HepG2 (cell line): Measurements from ENCODE around the gene GPR17. TPM values are rescaled to one million over a fixed set of nuclear protein-coding genes. Genes with fewer than 3 reads are reported as not detected.

Experiments
- ATAC-seq: fragments of 200-7000 bp; cut with Tn5 transposase; 3 replicates; pipeline ENCODE4 v1.9.1; 2020; ENCODE audit warnings: mild to moderate bottlenecking, moderate library complexity
- BruUV-seq: library from RNA; stranded (reverse); fragments of 400-500 nt; replicated peaks from 2 replicates; lab custom pipeline; 2021; lab: Mats Ljungman, UMichigan
- CTCF ChIA-PET: fragments of 300-600 bp; formaldehyde crosslinking; extraction: SDS; loops from one replicate; lab custom pipeline; 2021; ENCODE audit warnings: low total read pairs, inconsistent platforms, low intra/inter-chr PET ratio; lab: Yijun Ruan, JAX
- POLR2A ChIA-PET: fragments of 350-600 bp; sonication (Branson Sonifier 250); formaldehyde crosslinking; loops from one replicate; lab custom pipeline; 2020; ENCODE audit warnings: antibody characterized with exemption, inconsistent platforms; lab: Yijun Ruan, JAX
- DNase-seq: peaks from one replicate; pipeline ENCODE4 v3.0.0-alpha.2; 2015; ENCODE audit warnings: low spot score
- FAIRE-seq: peaks from 3 replicates; lab custom pipeline; 2011; peaks lifted over from hg19 to GRCh38; lab: Jason Lieb, UNC
- H2AFZ ChIP-seq: one replicate; pipeline ENCODE4 v1.6.1; 2011; ENCODE audit warnings: low read length, inconsistent platforms
- H3K27ac ChIP-seq: fragments of 300-600 bp; 3 replicates; pipeline ENCODE4 v1.8.0; 2011; ENCODE audit warnings: mixed run types, mild to moderate bottlenecking, mixed read lengths, low read length, inconsistent platforms; ENCODE audit not compliant: insufficient read depth; ENCODE audit errors: extremely low read length
- H3K27me3 ChIP-seq, 2 experiments: fragments of 200-600 bp in 1 of 2; 2 replicates in 1 of 2; 3 replicates in 1 of 2; pipeline versions ENCODE4 v1.6.0 to v1.8.0; 2011; ENCODE audit warnings: low read length in 2 of 2, mild to moderate bottlenecking in 2 of 2, moderate library complexity in 2 of 2, inconsistent platforms in 1 of 2; ENCODE audit not compliant: insufficient read depth in 2 of 2, control insufficient read depth in 1 of 2
- H3K36me3 ChIP-seq, 2 experiments: fragments of 200-600 bp in 1 of 2; replicated peaks in 1 of 2; 2 replicates in 1 of 2; 3 replicates in 1 of 2; pipeline versions ENCODE4 v1.5.1 to v1.8.0; 2011; ENCODE audit warnings: low read length in 2 of 2, inconsistent platforms in 1 of 2; ENCODE audit not compliant: insufficient read depth in 2 of 2, control insufficient read depth in 1 of 2
- H3K4me1 ChIP-seq: 2 replicates; pipeline ENCODE4 v1.5.1; 2012; ENCODE audit warnings: low read length, inconsistent platforms; ENCODE audit not compliant: insufficient read depth
- H3K4me2 ChIP-seq: 2 replicates; pipeline ENCODE4 v1.6.0; 2011; ENCODE audit warnings: low read depth, low read length, inconsistent platforms
- H3K4me3 ChIP-seq, 3 experiments: fragments of 200-600 bp in 1 of 3; sonication (generic), shearing (Covaris generic) in 1 of 3; replicated peaks in 1 of 3; 2 replicates each; pipeline ENCODE4 v1.5.1; 2011 to 2016; ENCODE audit warnings: low read length in 3 of 3, inconsistent platforms in 2 of 3, low read depth in 2 of 3, mild to moderate bottlenecking in 2 of 3, control low read depth in 1 of 3, mixed read lengths in 1 of 3; ENCODE audit not compliant: insufficient read depth in 1 of 3
- H3K79me2 ChIP-seq: one replicate; pipeline ENCODE4 v1.6.1; 2011; ENCODE audit warnings: low read length, inconsistent platforms; ENCODE audit not compliant: insufficient read depth
- H3K9ac ChIP-seq: 2 replicates; pipeline ENCODE4 v1.6.0; 2011; ENCODE audit warnings: mild to moderate bottlenecking, low read depth, low read length, inconsistent platforms; ENCODE audit not compliant: insufficient read depth
- H3K9me3 ChIP-seq: 2 replicates; pipeline ENCODE4 v1.5.1; 2012; ENCODE audit warnings: mild to moderate bottlenecking, low read length
- H4K20me1 ChIP-seq: 2 replicates; pipeline ENCODE4 v1.6.0; 2011; ENCODE audit warnings: inconsistent platforms, mild to moderate bottlenecking, low read length, moderate library complexity; ENCODE audit not compliant: insufficient read depth
- AHDC1 ChIP-seq: sonication (generic); formaldehyde crosslinking; IDR thresholded peaks from 2 replicates; pipeline ENCODE4 v1.5.1; 2020; ENCODE audit warnings: mild to moderate bottlenecking, missing genetic modification reagents, borderline replicate concordance
- BORCS8-MEF2B ChIP-seq: sonication (generic); formaldehyde crosslinking; IDR thresholded peaks from 2 replicates; pipeline ENCODE4 v1.8.0; 2022; ENCODE audit warnings: mild to moderate bottlenecking, missing genetic modification reagents
- DMAP1 ChIP-seq: IDR thresholded peaks from 2 replicates; pipeline ENCODE4 v1.6.1; 2016
- HNF4A ChIP-seq: sonication (generic); formaldehyde crosslinking; IDR thresholded peaks from 2 replicates; pipeline ENCODE4 v1.4.0; 2020; ENCODE audit warnings: missing genetic modification reagents
- KDM6A ChIP-seq: IDR thresholded peaks from 2 replicates; pipeline ENCODE4 v1.6.1; 2016; ENCODE audit warnings: low read depth
- MTF1 ChIP-seq: sonication (generic); formaldehyde crosslinking; IDR thresholded peaks from 2 replicates; pipeline ENCODE4 v1.5.0; 2020; ENCODE audit warnings: missing genetic modification reagents
- NR3C1 ChIP-seq: sonication (generic); formaldehyde crosslinking; IDR thresholded peaks from 2 replicates; pipeline ENCODE4 v1.4.0; 2020; ENCODE audit warnings: missing genetic modification reagents
- SALL1 ChIP-seq: sonication (generic); formaldehyde crosslinking; IDR thresholded peaks from 2 replicates; pipeline ENCODE4 v1.8.0; 2022; ENCODE audit warnings: mild to moderate bottlenecking, missing genetic modification reagents
- STAT5B ChIP-seq: sonication (generic); formaldehyde crosslinking; IDR thresholded peaks from 2 replicates; pipeline ENCODE4 v1.4.0; 2020; ENCODE audit warnings: missing genetic modification reagents
- SYNCRIP ChIP-seq: fragments of 200-400 bp; formaldehyde crosslinking; IDR thresholded peaks from 2 replicates; pipeline ENCODE4 v1.6.1; 2018; ENCODE audit warnings: mild to moderate bottlenecking, low read depth, low read length; ENCODE audit not compliant: insufficient read depth
- TCF7 ChIP-seq: sonication (generic); IDR thresholded peaks from 2 replicates; pipeline ENCODE4 v1.6.1; 2016; ENCODE audit warnings: antibody characterized with exemption, low read depth
- THYN1 ChIP-seq: sonication (generic); formaldehyde crosslinking; IDR thresholded peaks from 2 replicates; pipeline ENCODE4 v1.8.1; 2023; ENCODE audit warnings: low read depth, mild to moderate bottlenecking, moderate library complexity, missing genetic modification reagents, borderline replicate concordance
- ZNF101 ChIP-seq: sonication (generic); formaldehyde crosslinking; IDR thresholded peaks from 2 replicates; pipeline ENCODE4 v1.4.0; 2020; ENCODE audit warnings: mild to moderate bottlenecking, low read depth, missing genetic modification reagents, borderline replicate concordance
- ZNF143 ChIP-seq: sonication (generic); formaldehyde crosslinking; IDR thresholded peaks from 2 replicates; pipeline ENCODE4 v1.4.0; 2020; ENCODE audit warnings: missing genetic modification reagents
- ZNF282 ChIP-seq: fragments of 450-650 bp; IDR thresholded peaks from 2 replicates; pipeline ENCODE4 v1.6.1; 2018; ENCODE audit not compliant: partially characterized antibody
- ZNF629 ChIP-seq: sonication (generic); formaldehyde crosslinking; conservative IDR thresholded peaks from 2 replicates; pipeline ENCODE4 v1.5.0; 2020; ENCODE audit warnings: missing genetic modification reagents
- WGBS: methylation state at CpG from one replicate; pipeline ENCODE4 v1.1.6; 2017; ENCODE audit warnings: low lambda C conversion rate; 5-methylcytosine and 5-hydroxymethylcytosine counted together
- in situ Hi-C: cut with HindIII; loops from 2 replicates; pipeline ENCODE4 v1.10.0; 2017; ENCODE audit warnings: low pct_unique_long_range_greater_than_20kb; ENCODE audit not compliant: extremely low pct_ligation_motif_present
- intact Hi-C: fragments of 100-400 bp; cut with micrococcal nuclease; formaldehyde crosslinking; loops from one replicate; pipeline ENCODE4 v1.10.0; 2022; ENCODE audit not compliant: unreplicated experiment
- polyA plus RNA-seq, 8 experiments: library from polyadenylated mRNA; depleted of rRNA in 3 of 8; stranded (reverse) in 7 of 8; unstranded in 1 of 8; fragments of >200 nt; fragmentation: Illumina TruSeq in 4 of 8; extraction: Trizol in 4 of 8; gene quantifications; 2 replicates each; pipeline versions ENCODE4 v1.2.1 to v1.2.3, GENCODE V29; 2011 to 2016; ENCODE audit warnings: low read depth in 4 of 8, missing spikeins in 1 of 8, mixed read lengths in 1 of 8; ENCODE audit not compliant: insufficient read depth in 1 of 8
- total RNA-seq, 5 experiments: library from RNA; depleted of rRNA; stranded (reverse); fragments of >200 nt; fragmentation: Illumina TruSeq; extraction: Trizol; gene quantifications; 2 replicates each; pipeline ENCODE4 v1.2.3, GENCODE V29; 2016; ENCODE audit warnings: low read depth in 1 of 5
- TF ChIP-seq, protein P1 (sequence below), 2 experiments: sonication (generic) in 1 of 2; formaldehyde crosslinking in 1 of 2; IDR thresholded peaks; 2 replicates each; pipeline versions ENCODE4 v1.5.1 to v1.6.1; 2011 to 2020; ENCODE audit warnings: borderline replicate concordance in 1 of 2, low read depth in 1 of 2, low read length in 1 of 2, mild to moderate bottlenecking in 1 of 2, missing genetic modification reagents in 1 of 2, moderate library complexity in 1 of 2

GPR17 gene
- total and polyA plus RNA-seq, 2 of the 13 experiments (the other 11 are each of a cell fraction or from before 2014, with no cell fraction given), result not detected

DNA sequence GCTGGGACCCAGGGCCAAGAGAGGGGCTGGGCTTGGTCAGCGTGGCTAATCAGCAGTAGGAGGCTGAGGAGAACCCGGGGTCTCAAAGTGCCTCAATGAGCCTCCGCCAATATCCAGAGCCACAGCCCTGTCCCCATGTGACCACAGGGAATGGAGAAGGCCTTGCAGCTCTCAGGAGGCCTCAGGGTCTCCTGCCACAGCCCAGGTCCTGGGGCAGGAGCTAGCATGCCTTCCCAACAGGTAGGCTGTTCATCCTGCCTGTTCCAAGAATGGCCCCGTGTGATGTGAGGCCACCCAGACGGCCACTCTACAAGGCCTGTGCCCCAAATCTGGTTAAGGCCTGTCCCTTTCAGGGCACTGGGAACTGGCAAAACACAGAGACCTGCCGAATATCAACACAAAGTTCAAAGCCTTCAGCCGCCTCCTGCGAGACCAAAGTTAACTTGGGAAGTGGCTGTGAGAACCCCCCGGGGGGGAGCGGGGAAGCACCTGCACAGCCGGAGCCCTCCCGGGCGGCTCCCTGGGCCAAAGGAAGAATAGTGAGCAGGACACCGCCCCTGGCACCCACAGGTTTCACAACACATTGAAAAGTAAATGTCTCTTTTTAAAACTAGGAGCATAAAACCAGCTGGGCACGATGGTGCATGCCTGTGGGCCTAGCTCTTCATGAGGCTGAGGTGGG lies 33.9 kb downstream of the GPR17 start:
- H3K27me3 ChIP-seq, result peaks cover 14 to 78% of the 10 kb centered on the region in 2 experiments
- no peaks in the 10 kb centered on the region for H3K79me2 ChIP-seq
- H3K4me3 ChIP-seq, result peak overlapping the region in 1 of 3 experiments; percentile 27; a peak in 1 of 6 replicates
- H3K4me1 ChIP-seq, result peaks cover 25% of the 10 kb centered on the region
- H3K27ac ChIP-seq, result no peak overlapping the region
- no peak overlapping the region for H2AFZ ChIP-seq
- peak overlapping the region; percentile 59 for H3K4me2 ChIP-seq
- no peaks in the 10 kb centered on the region; the same call in 1 of the 2 replicates for H4K20me1 ChIP-seq
- FAIRE-seq (no peak), DNase-seq (no peak), ATAC-seq (peak; percentile 26)
- H3K9ac ChIP-seq, result no peak overlapping the region
- WGBS, result 12% methylated on average over 15 of the region's 15 CpGs
- CTCF ChIA-PET, result no interaction called here
- no peaks in the 10 kb centered on the region for H3K36me3 ChIP-seq
- no peaks in the 10 kb centered on the region for H3K9me3 ChIP-seq
- no TSS peak for BruUV-seq
- intact Hi-C loops, result no loop called here
- POLR2A ChIA-PET, result no interaction called here
- in situ Hi-C loops, result no loop called here
- TF ChIP-seq, protein P1, sequence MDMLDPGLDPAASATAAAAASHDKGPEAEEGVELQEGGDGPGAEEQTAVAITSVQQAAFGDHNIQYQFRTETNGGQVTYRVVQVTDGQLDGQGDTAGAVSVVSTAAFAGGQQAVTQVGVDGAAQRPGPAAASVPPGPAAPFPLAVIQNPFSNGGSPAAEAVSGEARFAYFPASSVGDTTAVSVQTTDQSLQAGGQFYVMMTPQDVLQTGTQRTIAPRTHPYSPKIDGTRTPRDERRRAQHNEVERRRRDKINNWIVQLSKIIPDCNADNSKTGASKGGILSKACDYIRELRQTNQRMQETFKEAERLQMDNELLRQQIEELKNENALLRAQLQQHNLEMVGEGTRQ (IDR thresholded peaks at IDR 0.05; ENCODE audit: low read depth, low read length), result no peak
- TF ChIP-seq, protein P1 (CRISPR knock-in tag; IDR thresholded peaks at IDR 0.05; ENCODE audit: borderline replicate concordance), result 0 out of 2 replicates have a peak, but pooled peaks have one; percentile 20
- TF ChIP-seq HNF4A (0 out of 2 replicates have a peak, but pooled peaks have one; percentile 9), TCF7 (peak; percentile 36; the same call in 1 of the 2 replicates), NR3C1 (no peak), STAT5B (CRISPR knock-in tag) (no peak), SALL1 (peak; percentile 14; the same call in 1 of the 2 replicates), DMAP1 (CRISPR knock-in tag) (no peak), ZNF282 (no peak), ZNF101 (CRISPR knock-in tag) (no peak), MTF1 (CRISPR knock-in tag) (no peak), ZNF143 (CRISPR knock-in tag) (no peak), THYN1 (no peak), SYNCRIP (no peak), ZNF629 (CRISPR knock-in tag) (no peak), AHDC1 (CRISPR knock-in tag) (no peak), KDM6A (CRISPR knock-in tag) (no peak), BORCS8-MEF2B (CRISPR knock-in tag) (0 out of 2 replicates have a peak, but pooled peaks have one; percentile 25)
